GM23338 (cell line): ENCODE results near the gene BTRC. TPM values are rescaled to one million over a fixed set of nuclear protein-coding genes. Genes with fewer than 3 reads are reported as not detected.

Experiments
- ATAC-seq: fragments of 200-7000 bp; cut with Tn5 transposase; 3 replicates; pipeline ENCODE4 v1.9.1; 2020
- DNase-seq: peaks from one replicate; pipeline ENCODE4 v3.0.0-alpha.2; 2015; ENCODE audit warnings: low spot score
- H2AFZ ChIP-seq: fragments of 200-600 bp; sonication (generic); 2 replicates; pipeline ENCODE4 v1.8.0; 2016; ENCODE audit warnings: antibody characterized with exemption, mild to moderate bottlenecking, moderate library complexity
- H3F3A ChIP-seq: fragments of 200-600 bp; sonication (generic); replicated peaks from 2 replicates; pipeline ENCODE4 v1.8.0; 2017; ENCODE audit warnings: antibody characterized with exemption, mixed run types, low read depth
- H3K27ac ChIP-seq: fragments of 200-600 bp; sonication (generic); 2 replicates; pipeline ENCODE4 v1.6.1; 2016; ENCODE audit warnings: low read depth
- H3K27me3 ChIP-seq: fragments of 200-600 bp; sonication (generic); 2 replicates; pipeline ENCODE4 v1.8.0; 2016; ENCODE audit warnings: mild to moderate bottlenecking, mixed run types, moderate library complexity; ENCODE audit not compliant: insufficient read depth
- H3K36me3 ChIP-seq: fragments of 200-600 bp; sonication (generic); 2 replicates; pipeline ENCODE4 v1.8.0; 2016; ENCODE audit warnings: mild to moderate bottlenecking; ENCODE audit not compliant: insufficient read depth
- H3K4me1 ChIP-seq: fragments of 200-600 bp; sonication (generic); 2 replicates; pipeline ENCODE4 v1.8.0; 2016; ENCODE audit warnings: mild to moderate bottlenecking, moderate library complexity; ENCODE audit not compliant: insufficient read depth
- H3K4me2 ChIP-seq: fragments of 200-600 bp; sonication (generic); 2 replicates; pipeline ENCODE4 v1.7.1; 2017; ENCODE audit warnings: mixed run types
- H3K4me3 ChIP-seq: fragments of 200-600 bp; sonication (generic); 2 replicates; pipeline ENCODE4 v1.6.1; 2016; ENCODE audit warnings: mixed run types
- H3K79me2 ChIP-seq: fragments of 200-600 bp; sonication (generic); replicated peaks from 2 replicates; pipeline ENCODE4 v1.8.0; 2017; ENCODE audit warnings: mild to moderate bottlenecking; ENCODE audit not compliant: insufficient read depth
- H3K9me2 ChIP-seq: fragments of 200-600 bp; sonication (generic); 2 replicates; pipeline ENCODE4 v1.8.0; 2017; ENCODE audit not compliant: insufficient read depth
- H4K20me1 ChIP-seq: fragments of 200-600 bp; sonication (generic); replicated peaks from 2 replicates; pipeline ENCODE4 v1.8.0; 2017; ENCODE audit warnings: mild to moderate bottlenecking; ENCODE audit not compliant: insufficient read depth
- H3K27ac Mint-ChIP-seq: 2 replicates; pipeline ENCODE4 v1.8.0; 2020; ENCODE audit warnings: inconsistent platforms, mild to moderate bottlenecking, moderate library complexity, mixed read lengths
- H3K27me3 Mint-ChIP-seq: 3 replicates; pipeline ENCODE4 v1.8.0; 2022; ENCODE audit warnings: low read depth, mild to moderate bottlenecking, moderate library complexity, mixed read lengths, inconsistent platforms; ENCODE audit not compliant: insufficient read depth, poor library complexity
- H3K36me3 Mint-ChIP-seq: 3 replicates; pipeline ENCODE4 v1.8.0; 2021; ENCODE audit warnings: low read depth, mild to moderate bottlenecking, inconsistent platforms, moderate library complexity, mixed read lengths
- H3K4me1 Mint-ChIP-seq: 3 replicates; pipeline ENCODE4 v1.8.0; 2020; ENCODE audit warnings: mild to moderate bottlenecking, inconsistent platforms, mixed read lengths
- H3K4me3 Mint-ChIP-seq: 3 replicates; pipeline ENCODE4 v1.8.0; 2021; ENCODE audit warnings: moderate library complexity, mild to moderate bottlenecking, inconsistent platforms, mixed read lengths
- H3K9me3 Mint-ChIP-seq: 3 replicates; pipeline ENCODE4 v1.8.0; 2020; ENCODE audit warnings: moderate library complexity, mild to moderate bottlenecking, inconsistent platforms, mixed read lengths
- CREB1 ChIP-seq: fragments of 250-450 bp; sonication (Bioruptor Pico); IDR thresholded peaks from 2 replicates; pipeline ENCODE4 v1.5.0; 2020; ENCODE audit warnings: low read depth, mild to moderate bottlenecking, moderate library complexity
- EZH2 ChIP-seq: fragments of 200-600 bp; sonication (generic); IDR thresholded peaks from one replicate; pipeline ENCODE4 v1.8.0; 2017; ENCODE audit warnings: antibody characterized with exemption, mild to moderate bottlenecking, low read depth; ENCODE audit not compliant: unreplicated experiment
- EZH2phosphoT487 ChIP-seq: fragments of 200-600 bp; sonication (generic); IDR thresholded peaks from one replicate; pipeline ENCODE4 v1.8.1; 2018; ENCODE audit warnings: antibody characterized with exemption; ENCODE audit not compliant: unreplicated experiment
- JUNB ChIP-seq: IDR thresholded peaks from one replicate; pipeline ENCODE4 v1.6.1; 2016; ENCODE audit warnings: antibody characterized with exemption; ENCODE audit not compliant: unreplicated experiment
- NANOG ChIP-seq: IDR thresholded peaks from 2 replicates; pipeline ENCODE4 v1.6.1; 2016; ENCODE audit warnings: antibody characterized with exemption, borderline replicate concordance
- POLR2AphosphoS5 ChIP-seq: IDR thresholded peaks from 2 replicates; pipeline ENCODE4 v1.6.1; 2016; ENCODE audit warnings: antibody characterized with exemption, low read depth
- STAT1 ChIP-seq: IDR thresholded peaks from one replicate; pipeline ENCODE4 v1.6.1; 2016; ENCODE audit warnings: antibody characterized with exemption; ENCODE audit not compliant: unreplicated experiment
- ZNF114 ChIP-seq: fragments of 250-450 bp; sonication (Bioruptor Pico); IDR thresholded peaks from 2 replicates; pipeline ENCODE4 v1.5.0; 2020; ENCODE audit warnings: mild to moderate bottlenecking, moderate library complexity
- ZNF331 ChIP-seq: fragments of 250-450 bp; sonication (Bioruptor Pico); IDR thresholded peaks from 2 replicates; pipeline ENCODE4 v1.5.0; 2020; ENCODE audit warnings: low read depth, mild to moderate bottlenecking, moderate library complexity
- polyA plus RNA-seq: library from polyadenylated mRNA; unstranded; fragments of >200 nt; fragmentation: Nextera tagmentation; extraction: Ambion mirVana; gene quantifications from 2 replicates; pipeline ENCODE4 v1.2.1, GENCODE V29; 2016
- total RNA-seq: library from RNA; depleted of rRNA; stranded (reverse); fragments of >200 nt; shearing (Covaris generic); gene quantifications from 2 replicates; pipeline ENCODE4 v1.2.3, GENCODE V29; 2014
- TF ChIP-seq, protein P1 (sequence below): IDR thresholded peaks from 2 replicates; pipeline ENCODE4 v1.6.1; 2016; ENCODE audit warnings: antibody characterized with exemption
- TF ChIP-seq, protein P2 (sequence below), 2 experiments: fragments of 200-600 bp in 1 of 2; sonication (generic) in 1 of 2; conservative IDR thresholded peaks; 2 replicates each; pipeline versions ENCODE4 v1.5.1 to v1.6.1; 2016 to 2017; ENCODE audit warnings: antibody characterized with exemption in 2 of 2, low read depth in 2 of 2, mild to moderate bottlenecking in 2 of 2, moderate library complexity in 1 of 2
- TF ChIP-seq, protein P3 (sequence below): fragments of 250-450 bp; sonication (Bioruptor Pico); IDR thresholded peaks from 2 replicates; pipeline ENCODE4 v1.5.0; 2020; ENCODE audit warnings: mild to moderate bottlenecking, moderate library complexity
- TF ChIP-seq, protein P4 (sequence below): IDR thresholded peaks from one replicate; pipeline ENCODE4 v1.6.1; 2018; ENCODE audit warnings: antibody characterized with exemption; ENCODE audit not compliant: unreplicated experiment

The BTRC gene
- total and polyA plus RNA-seq, 2 experiments from 2014 or later = 10.0 to 17.5 TPM

DNA sequence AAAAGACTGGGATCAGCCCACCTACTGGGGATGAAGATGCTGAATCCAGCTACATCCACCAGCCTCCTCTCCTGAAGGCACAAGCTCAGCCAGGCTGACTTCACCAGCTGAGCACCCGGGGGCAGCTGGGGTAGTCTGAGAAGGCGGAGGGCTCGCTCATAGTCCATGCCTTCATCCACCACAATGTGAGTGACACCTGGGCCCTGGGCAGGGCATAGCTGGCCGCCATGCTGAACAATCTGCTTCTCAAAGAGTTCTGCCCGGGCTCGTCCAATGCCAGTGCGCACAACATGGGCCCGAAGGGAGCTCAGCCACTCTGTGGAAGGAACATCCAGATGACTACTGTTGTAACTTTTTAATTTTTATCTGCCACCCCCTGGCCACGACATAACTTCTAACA lies 231.9 kb downstream of the BTRC start:
- H3K27ac Mint-ChIP-seq = no peak overlapping the region
- Histone ChIP-seq H3K4me1 (peaks cover 23% of the 10 kb centered on the region), H3K4me3 (no peak overlapping the region), H3K79me2 (peaks cover 16% of the 10 kb centered on the region; the same call in 1 of the 2 replicates), H3F3A (no peaks in the 10 kb centered on the region), H3K9me2 (no peaks in the 10 kb centered on the region), H3K36me3 (no peaks in the 10 kb centered on the region; the same call in none of the 2 replicates), H3K4me2 (no peak overlapping the region), H3K27ac (no peak overlapping the region), H3K27me3 (no peaks in the 10 kb centered on the region), H2AFZ (no peak overlapping the region), H4K20me1 (no peaks in the 10 kb centered on the region; the same call in 1 of the 2 replicates)
- ATAC-seq (no peak), DNase-seq (no peak)
- H3K9me3 Mint-ChIP-seq = no peaks in the 10 kb centered on the region
- H3K27me3 Mint-ChIP-seq = peaks cover 10% of the 10 kb centered on the region
- peaks cover 17% of the 10 kb centered on the region for H3K36me3 Mint-ChIP-seq
- peaks cover 26% of the 10 kb centered on the region for H3K4me1 Mint-ChIP-seq
- TF ChIP-seq, protein P1, sequence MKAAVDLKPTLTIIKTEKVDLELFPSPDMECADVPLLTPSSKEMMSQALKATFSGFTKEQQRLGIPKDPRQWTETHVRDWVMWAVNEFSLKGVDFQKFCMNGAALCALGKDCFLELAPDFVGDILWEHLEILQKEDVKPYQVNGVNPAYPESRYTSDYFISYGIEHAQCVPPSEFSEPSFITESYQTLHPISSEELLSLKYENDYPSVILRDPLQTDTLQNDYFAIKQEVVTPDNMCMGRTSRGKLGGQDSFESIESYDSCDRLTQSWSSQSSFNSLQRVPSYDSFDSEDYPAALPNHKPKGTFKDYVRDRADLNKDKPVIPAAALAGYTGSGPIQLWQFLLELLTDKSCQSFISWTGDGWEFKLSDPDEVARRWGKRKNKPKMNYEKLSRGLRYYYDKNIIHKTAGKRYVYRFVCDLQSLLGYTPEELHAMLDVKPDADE = no peak
- TF ChIP-seq, protein P2, sequence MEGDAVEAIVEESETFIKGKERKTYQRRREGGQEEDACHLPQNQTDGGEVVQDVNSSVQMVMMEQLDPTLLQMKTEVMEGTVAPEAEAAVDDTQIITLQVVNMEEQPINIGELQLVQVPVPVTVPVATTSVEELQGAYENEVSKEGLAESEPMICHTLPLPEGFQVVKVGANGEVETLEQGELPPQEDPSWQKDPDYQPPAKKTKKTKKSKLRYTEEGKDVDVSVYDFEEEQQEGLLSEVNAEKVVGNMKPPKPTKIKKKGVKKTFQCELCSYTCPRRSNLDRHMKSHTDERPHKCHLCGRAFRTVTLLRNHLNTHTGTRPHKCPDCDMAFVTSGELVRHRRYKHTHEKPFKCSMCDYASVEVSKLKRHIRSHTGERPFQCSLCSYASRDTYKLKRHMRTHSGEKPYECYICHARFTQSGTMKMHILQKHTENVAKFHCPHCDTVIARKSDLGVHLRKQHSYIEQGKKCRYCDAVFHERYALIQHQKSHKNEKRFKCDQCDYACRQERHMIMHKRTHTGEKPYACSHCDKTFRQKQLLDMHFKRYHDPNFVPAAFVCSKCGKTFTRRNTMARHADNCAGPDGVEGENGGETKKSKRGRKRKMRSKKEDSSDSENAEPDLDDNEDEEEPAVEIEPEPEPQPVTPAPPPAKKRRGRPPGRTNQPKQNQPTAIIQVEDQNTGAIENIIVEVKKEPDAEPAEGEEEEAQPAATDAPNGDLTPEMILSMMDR (conservative IDR thresholded peaks at IDR 0.05; ENCODE audit: low read depth in 2 of 2) = no peak
- TF ChIP-seq STAT1 = no peak
- TF ChIP-seq POLR2AphosphoS5 = no peak
- TF ChIP-seq ZNF114 = no peak
- TF ChIP-seq JUNB = no peak
- TF ChIP-seq, protein P3, sequence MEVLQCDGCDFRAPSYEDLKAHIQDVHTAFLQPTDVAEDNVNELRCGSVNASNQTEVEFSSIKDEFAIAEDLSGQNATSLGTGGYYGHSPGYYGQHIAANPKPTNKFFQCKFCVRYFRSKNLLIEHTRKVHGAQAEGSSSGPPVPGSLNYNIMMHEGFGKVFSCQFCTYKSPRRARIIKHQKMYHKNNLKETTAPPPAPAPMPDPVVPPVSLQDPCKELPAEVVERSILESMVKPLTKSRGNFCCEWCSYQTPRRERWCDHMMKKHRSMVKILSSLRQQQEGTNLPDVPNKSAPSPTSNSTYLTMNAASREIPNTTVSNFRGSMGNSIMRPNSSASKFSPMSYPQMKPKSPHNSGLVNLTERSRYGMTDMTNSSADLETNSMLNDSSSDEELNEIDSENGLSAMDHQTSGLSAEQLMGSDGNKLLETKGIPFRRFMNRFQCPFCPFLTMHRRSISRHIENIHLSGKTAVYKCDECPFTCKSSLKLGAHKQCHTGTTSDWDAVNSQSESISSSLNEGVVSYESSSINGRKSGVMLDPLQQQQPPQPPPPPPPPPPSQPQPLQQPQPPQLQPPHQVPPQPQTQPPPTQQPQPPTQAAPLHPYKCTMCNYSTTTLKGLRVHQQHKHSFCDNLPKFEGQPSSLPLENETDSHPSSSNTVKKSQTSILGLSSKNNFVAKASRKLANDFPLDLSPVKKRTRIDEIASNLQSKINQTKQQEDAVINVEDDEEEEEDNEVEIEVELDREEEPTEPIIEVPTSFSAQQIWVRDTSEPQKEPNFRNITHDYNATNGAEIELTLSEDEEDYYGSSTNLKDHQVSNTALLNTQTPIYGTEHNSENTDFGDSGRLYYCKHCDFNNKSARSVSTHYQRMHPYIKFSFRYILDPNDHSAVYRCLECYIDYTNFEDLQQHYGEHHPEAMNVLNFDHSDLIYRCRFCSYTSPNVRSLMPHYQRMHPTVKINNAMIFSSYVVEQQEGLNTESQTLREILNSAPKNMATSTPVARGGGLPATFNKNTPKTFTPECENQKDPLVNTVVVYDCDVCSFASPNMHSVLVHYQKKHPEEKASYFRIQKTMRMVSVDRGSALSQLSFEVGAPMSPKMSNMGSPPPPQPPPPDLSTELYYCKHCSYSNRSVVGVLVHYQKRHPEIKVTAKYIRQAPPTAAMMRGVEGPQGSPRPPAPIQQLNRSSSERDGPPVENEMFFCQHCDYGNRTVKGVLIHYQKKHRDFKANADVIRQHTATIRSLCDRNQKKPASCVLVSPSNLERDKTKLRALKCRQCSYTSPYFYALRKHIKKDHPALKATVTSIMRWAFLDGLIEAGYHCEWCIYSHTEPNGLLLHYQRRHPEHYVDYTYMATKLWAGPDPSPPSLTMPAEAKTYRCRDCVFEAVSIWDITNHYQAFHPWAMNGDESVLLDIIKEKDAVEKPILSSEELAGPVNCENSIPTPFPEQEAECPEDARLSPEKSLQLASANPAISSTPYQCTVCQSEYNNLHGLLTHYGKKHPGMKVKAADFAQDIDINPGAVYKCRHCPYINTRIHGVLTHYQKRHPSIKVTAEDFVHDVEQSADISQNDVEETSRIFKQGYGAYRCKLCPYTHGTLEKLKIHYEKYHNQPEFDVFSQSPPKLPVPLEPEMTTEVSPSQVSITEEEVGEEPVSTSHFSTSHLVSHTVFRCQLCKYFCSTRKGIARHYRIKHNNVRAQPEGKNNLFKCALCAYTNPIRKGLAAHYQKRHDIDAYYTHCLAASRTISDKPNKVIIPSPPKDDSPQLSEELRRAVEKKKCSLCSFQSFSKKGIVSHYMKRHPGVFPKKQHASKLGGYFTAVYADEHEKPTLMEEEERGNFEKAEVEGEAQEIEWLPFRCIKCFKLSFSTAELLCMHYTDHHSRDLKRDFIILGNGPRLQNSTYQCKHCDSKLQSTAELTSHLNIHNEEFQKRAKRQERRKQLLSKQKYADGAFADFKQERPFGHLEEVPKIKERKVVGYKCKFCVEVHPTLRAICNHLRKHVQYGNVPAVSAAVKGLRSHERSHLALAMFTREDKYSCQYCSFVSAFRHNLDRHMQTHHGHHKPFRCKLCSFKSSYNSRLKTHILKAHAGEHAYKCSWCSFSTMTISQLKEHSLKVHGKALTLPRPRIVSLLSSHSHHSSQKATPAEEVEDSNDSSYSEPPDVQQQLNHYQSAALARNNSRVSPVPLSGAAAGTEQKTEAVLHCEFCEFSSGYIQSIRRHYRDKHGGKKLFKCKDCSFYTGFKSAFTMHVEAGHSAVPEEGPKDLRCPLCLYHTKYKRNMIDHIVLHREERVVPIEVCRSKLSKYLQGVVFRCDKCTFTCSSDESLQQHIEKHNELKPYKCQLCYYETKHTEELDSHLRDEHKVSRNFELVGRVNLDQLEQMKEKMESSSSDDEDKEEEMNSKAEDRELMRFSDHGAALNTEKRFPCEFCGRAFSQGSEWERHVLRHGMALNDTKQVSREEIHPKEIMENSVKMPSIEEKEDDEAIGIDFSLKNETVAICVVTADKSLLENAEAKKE (CRISPR knock-in tag) = no peak
- no peak for TF ChIP-seq EZH2phosphoT487
- TF ChIP-seq ZNF331 (CRISPR knock-in tag) = no peak
- no peak for TF ChIP-seq EZH2
- TF ChIP-seq, protein P4, sequence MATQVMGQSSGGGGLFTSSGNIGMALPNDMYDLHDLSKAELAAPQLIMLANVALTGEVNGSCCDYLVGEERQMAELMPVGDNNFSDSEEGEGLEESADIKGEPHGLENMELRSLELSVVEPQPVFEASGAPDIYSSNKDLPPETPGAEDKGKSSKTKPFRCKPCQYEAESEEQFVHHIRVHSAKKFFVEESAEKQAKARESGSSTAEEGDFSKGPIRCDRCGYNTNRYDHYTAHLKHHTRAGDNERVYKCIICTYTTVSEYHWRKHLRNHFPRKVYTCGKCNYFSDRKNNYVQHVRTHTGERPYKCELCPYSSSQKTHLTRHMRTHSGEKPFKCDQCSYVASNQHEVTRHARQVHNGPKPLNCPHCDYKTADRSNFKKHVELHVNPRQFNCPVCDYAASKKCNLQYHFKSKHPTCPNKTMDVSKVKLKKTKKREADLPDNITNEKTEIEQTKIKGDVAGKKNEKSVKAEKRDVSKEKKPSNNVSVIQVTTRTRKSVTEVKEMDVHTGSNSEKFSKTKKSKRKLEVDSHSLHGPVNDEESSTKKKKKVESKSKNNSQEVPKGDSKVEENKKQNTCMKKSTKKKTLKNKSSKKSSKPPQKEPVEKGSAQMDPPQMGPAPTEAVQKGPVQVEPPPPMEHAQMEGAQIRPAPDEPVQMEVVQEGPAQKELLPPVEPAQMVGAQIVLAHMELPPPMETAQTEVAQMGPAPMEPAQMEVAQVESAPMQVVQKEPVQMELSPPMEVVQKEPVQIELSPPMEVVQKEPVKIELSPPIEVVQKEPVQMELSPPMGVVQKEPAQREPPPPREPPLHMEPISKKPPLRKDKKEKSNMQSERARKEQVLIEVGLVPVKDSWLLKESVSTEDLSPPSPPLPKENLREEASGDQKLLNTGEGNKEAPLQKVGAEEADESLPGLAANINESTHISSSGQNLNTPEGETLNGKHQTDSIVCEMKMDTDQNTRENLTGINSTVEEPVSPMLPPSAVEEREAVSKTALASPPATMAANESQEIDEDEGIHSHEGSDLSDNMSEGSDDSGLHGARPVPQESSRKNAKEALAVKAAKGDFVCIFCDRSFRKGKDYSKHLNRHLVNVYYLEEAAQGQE = no peak
- no peak for TF ChIP-seq CREB1
- TF ChIP-seq NANOG = no peak
- H3K4me3 Mint-ChIP-seq = peak overlapping the region; percentile 12; the same call in 1 of the 3 replicates
